ENCODE measurements around the gene SLC29A3. TPM values are rescaled to one million over a fixed set of nuclear protein-coding genes. Genes with fewer than 3 reads are reported as not detected.

The SLC29A3 gene
- polyA plus RNA-seq, 1 donor (not counting 4 experiments of a cell fraction or from before 2014, with no cell fraction given) = 0.52 TPM

DNA sequence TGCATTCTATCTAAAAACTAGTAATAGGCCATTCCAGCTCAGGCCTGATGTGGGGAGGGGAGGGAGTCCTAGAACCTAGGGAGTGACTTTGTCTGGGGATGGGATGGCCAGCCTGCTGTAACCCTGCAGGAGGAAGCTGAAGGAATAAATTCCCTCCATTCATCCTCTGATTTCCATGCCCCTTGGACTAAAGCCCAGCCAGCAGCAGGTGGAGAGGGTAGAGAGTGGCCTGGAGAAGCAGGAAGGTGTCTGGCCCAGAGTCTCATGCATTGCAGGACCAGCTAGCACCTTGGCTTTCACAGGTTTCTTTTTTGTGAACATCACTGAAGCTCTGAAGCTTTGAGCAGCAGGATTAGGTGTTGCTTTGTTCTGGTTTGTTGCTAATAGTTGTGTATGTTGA, 44.9 kb downstream of the SLC29A3 start:
- peaks cover 6% of the 10 kb centered on the region for H3K4me1 ChIP-seq (ENCODE audit: control insufficient read depth, extremely low read depth, insufficient read depth, low read length)
- no peaks in the 10 kb centered on the region for H3K9me1 ChIP-seq (ENCODE audit: control insufficient read depth, extremely low read depth, insufficient read depth, low read length)
- H3K9me3 ChIP-seq (ENCODE audit: control insufficient read depth, low read depth, low read length) = no peaks in the 10 kb centered on the region
- no peak overlapping the region for H3K9ac ChIP-seq (ENCODE audit: control insufficient read depth, extremely low read depth, insufficient read depth, low read length)
- no peak for TF ChIP-seq EZH2 (IDR thresholded peaks at IDR 0.05; ENCODE audit: low read length)
- TF ChIP-seq, protein P1, sequence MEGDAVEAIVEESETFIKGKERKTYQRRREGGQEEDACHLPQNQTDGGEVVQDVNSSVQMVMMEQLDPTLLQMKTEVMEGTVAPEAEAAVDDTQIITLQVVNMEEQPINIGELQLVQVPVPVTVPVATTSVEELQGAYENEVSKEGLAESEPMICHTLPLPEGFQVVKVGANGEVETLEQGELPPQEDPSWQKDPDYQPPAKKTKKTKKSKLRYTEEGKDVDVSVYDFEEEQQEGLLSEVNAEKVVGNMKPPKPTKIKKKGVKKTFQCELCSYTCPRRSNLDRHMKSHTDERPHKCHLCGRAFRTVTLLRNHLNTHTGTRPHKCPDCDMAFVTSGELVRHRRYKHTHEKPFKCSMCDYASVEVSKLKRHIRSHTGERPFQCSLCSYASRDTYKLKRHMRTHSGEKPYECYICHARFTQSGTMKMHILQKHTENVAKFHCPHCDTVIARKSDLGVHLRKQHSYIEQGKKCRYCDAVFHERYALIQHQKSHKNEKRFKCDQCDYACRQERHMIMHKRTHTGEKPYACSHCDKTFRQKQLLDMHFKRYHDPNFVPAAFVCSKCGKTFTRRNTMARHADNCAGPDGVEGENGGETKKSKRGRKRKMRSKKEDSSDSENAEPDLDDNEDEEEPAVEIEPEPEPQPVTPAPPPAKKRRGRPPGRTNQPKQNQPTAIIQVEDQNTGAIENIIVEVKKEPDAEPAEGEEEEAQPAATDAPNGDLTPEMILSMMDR (optimal IDR thresholded peaks at IDR 0.05 in 1 of 3, IDR thresholded peaks at IDR 0.05 in 1 of 3, conservative IDR thresholded peaks at IDR 0.05 in 1 of 3; ENCODE audit: extremely low read depth in 1 of 3, insufficient read depth in 2 of 3, low read length in 3 of 3) = no peak
- no peaks in the 10 kb centered on the region for H3K27me3 ChIP-seq (ENCODE audit: control insufficient read depth, extremely low read depth, insufficient read depth, low read length)
- dilution Hi-C loops (cut with MboI; ENCODE audit: extremely low pct_ligation_motif_present, low sequenced_read_pairs) = no loop called here
- H3K79me2 ChIP-seq (ENCODE audit: control insufficient read depth, insufficient read depth, low read length) = no peaks in the 10 kb centered on the region
- no peaks in the 10 kb centered on the region for H4K20me1 ChIP-seq (ENCODE audit: control insufficient read depth, extremely low read depth, insufficient read depth, low read length)
- no peak overlapping the region for H2AFZ ChIP-seq (ENCODE audit: control insufficient read depth, low read length)
- no peak overlapping the region for H3K4me3 ChIP-seq (ENCODE audit: control insufficient read depth in 2 of 3, extremely low read depth in 1 of 3, insufficient read depth in 2 of 3, low read depth in 1 of 3, low read length in 3 of 3)
- DNase-seq (ENCODE audit: low read depth, low spot score) (no peak), FAIRE-seq (no peak)
- no peak overlapping the region for H3K4me2 ChIP-seq (ENCODE audit: control insufficient read depth, extremely low read depth, insufficient read depth, low read depth, low read length)
- no peak overlapping the region for H3K27ac ChIP-seq (ENCODE audit: control insufficient read depth, insufficient read depth, low read length)
- H3K36me3 ChIP-seq (ENCODE audit: control insufficient read depth in 2 of 2, extremely low read depth in 1 of 2, insufficient read depth in 2 of 2, low read length in 2 of 2) = no peaks in the 10 kb centered on the region

DNA sequence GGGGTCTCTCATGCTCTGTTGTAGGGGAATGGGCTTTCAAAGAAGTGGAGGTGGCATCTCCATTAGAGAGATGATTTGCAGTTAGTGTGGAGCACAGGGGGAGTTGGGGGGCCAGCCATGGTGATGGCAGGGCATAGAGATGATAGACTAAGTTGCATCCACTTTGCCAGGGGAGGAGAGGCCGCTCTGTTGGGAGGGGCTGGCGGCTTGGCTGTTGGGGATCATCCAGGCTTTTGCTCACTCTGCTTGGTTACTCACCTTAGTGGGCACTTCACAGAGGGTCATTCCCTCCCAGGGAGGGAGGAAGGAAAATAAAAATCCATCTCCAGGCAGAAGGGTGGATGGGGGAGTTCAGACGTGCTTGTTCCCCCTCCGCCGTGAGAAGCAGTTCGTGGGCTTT, 46.3 kb downstream of the SLC29A3 start:
- Histone ChIP-seq H3K4me2 (ENCODE audit: control insufficient read depth, extremely low read depth, insufficient read depth, low read depth, low read length) (no peak overlapping the region), H3K79me2 (ENCODE audit: control insufficient read depth, insufficient read depth, low read length) (no peaks in the 10 kb centered on the region), H3K27ac (ENCODE audit: control insufficient read depth, insufficient read depth, low read length) (no peak overlapping the region), H3K9ac (ENCODE audit: control insufficient read depth, extremely low read depth, insufficient read depth, low read length) (no peak overlapping the region), H3K9me1 (ENCODE audit: control insufficient read depth, extremely low read depth, insufficient read depth, low read length) (no peaks in the 10 kb centered on the region), H3K4me1 (ENCODE audit: control insufficient read depth, extremely low read depth, insufficient read depth, low read length) (peaks cover 6% of the 10 kb centered on the region), H2AFZ (ENCODE audit: control insufficient read depth, low read length) (no peak overlapping the region), H3K4me3 (ENCODE audit: control insufficient read depth in 2 of 3, extremely low read depth in 1 of 3, insufficient read depth in 2 of 3, low read depth in 1 of 3, low read length in 3 of 3) (no peak overlapping the region), H4K20me1 (ENCODE audit: control insufficient read depth, extremely low read depth, insufficient read depth, low read length) (no peaks in the 10 kb centered on the region), H3K27me3 (ENCODE audit: control insufficient read depth, extremely low read depth, insufficient read depth, low read length) (no peaks in the 10 kb centered on the region), H3K36me3 (ENCODE audit: control insufficient read depth in 2 of 2, extremely low read depth in 1 of 2, insufficient read depth in 2 of 2, low read length in 2 of 2) (no peaks in the 10 kb centered on the region), H3K9me3 (ENCODE audit: control insufficient read depth, low read depth, low read length) (no peaks in the 10 kb centered on the region)
- dilution Hi-C loops (cut with MboI; ENCODE audit: extremely low pct_ligation_motif_present, low sequenced_read_pairs) = no loop called here
- FAIRE-seq = no peak
- TF ChIP-seq, protein P1 (optimal IDR thresholded peaks at IDR 0.05 in 1 of 3, IDR thresholded peaks at IDR 0.05 in 1 of 3, conservative IDR thresholded peaks at IDR 0.05 in 1 of 3; ENCODE audit: extremely low read depth in 1 of 3, insufficient read depth in 2 of 3, low read length in 3 of 3) = no peak
- TF ChIP-seq EZH2 (IDR thresholded peaks at IDR 0.05; ENCODE audit: low read length) = no peak
- no peak for DNase-seq (ENCODE audit: low read depth, low spot score)
